ENCODE data around the gene CNKSR3. TPM values are rescaled to one million over a fixed set of nuclear protein-coding genes. Genes with fewer than 3 reads are reported as not detected.

Gene CNKSR3
- total RNA-seq, 4 donors from 2014 or later: 8.8 to 12.4 (median 11.2) TPM

GRCh38 chr6:154503658-154504057, 6.8 kb downstream of the CNKSR3 start:
- H3K4me3 ChIP-seq: no peak overlapping the region
- peaks cover 19% of the 10 kb centered on the region for H3K4me1 ChIP-seq
- no peaks in the 10 kb centered on the region for H3K36me3 ChIP-seq
- DNase-seq (ENCODE audit: low spot score in 2 of 2): no peak
- TF ChIP-seq CTCF (IDR thresholded peaks at IDR 0.05): no peak
- no peak for TF ChIP-seq POLR2A (IDR thresholded peaks at IDR 0.05)
- TF ChIP-seq EP300 (IDR thresholded peaks at IDR 0.05): no peak
- TF ChIP-seq POLR2AphosphoS5 (IDR thresholded peaks at IDR 0.05): no peak
- no peaks in the 10 kb centered on the region for H3K9me3 ChIP-seq
- no peaks in the 10 kb centered on the region for H3K27me3 ChIP-seq
- WGBS: 40% methylated on average over 5 of the region's 5 CpGs
- H3K27ac ChIP-seq: no peak overlapping the region

GRCh38 chr6:154502553-154502952, 7.9 kb downstream of the CNKSR3 start:
- WGBS: 89% methylated on average over 7 of the region's 7 CpGs
- H3K27me3 ChIP-seq: no peaks in the 10 kb centered on the region
- H3K9me3 ChIP-seq: no peaks in the 10 kb centered on the region
- TF ChIP-seq CTCF (IDR thresholded peaks at IDR 0.05) (no peak), POLR2A (IDR thresholded peaks at IDR 0.05) (no peak), EP300 (IDR thresholded peaks at IDR 0.05) (no peak), POLR2AphosphoS5 (IDR thresholded peaks at IDR 0.05) (no peak)
- H3K36me3 ChIP-seq: no peaks in the 10 kb centered on the region
- no peak overlapping the region for H3K27ac ChIP-seq
- DNase-seq (ENCODE audit: low spot score in 2 of 2): no peak
- peaks cover 8% of the 10 kb centered on the region for H3K4me1 ChIP-seq
- H3K4me3 ChIP-seq: no peak overlapping the region

- no peak for DNase-seq (ENCODE audit: low spot score in 2 of 2)
- no peaks in the 10 kb centered on the region for H3K9me3 ChIP-seq
- H3K4me3 ChIP-seq: no peak overlapping the region
- WGBS: 83% methylated on average over 4 of the region's 4 CpGs
- H3K36me3 ChIP-seq: no peaks in the 10 kb centered on the region
- H3K27ac ChIP-seq: no peak overlapping the region
- H3K4me1 ChIP-seq: peaks cover 6% of the 10 kb centered on the region
- H3K27me3 ChIP-seq: no peaks in the 10 kb centered on the region
- no peak for TF ChIP-seq CTCF (IDR thresholded peaks at IDR 0.05)
- TF ChIP-seq EP300 (IDR thresholded peaks at IDR 0.05): no peak
- no peak for TF ChIP-seq POLR2AphosphoS5 (IDR thresholded peaks at IDR 0.05)
- no peak for TF ChIP-seq POLR2A (IDR thresholded peaks at IDR 0.05)
Measured at GRCh38 chr6:154501578-154501868, 9.0 kb downstream of the CNKSR3 start.

GRCh38 chr6:154500769-154501577, 9.5 kb downstream of the CNKSR3 start:
- Histone ChIP-seq H3K9me3 (no peaks in the 10 kb centered on the region), H3K4me1 (peaks cover 6% of the 10 kb centered on the region), H3K27me3 (no peaks in the 10 kb centered on the region), H3K36me3 (no peaks in the 10 kb centered on the region), H3K27ac (no peak overlapping the region), H3K4me3 (no peak overlapping the region)
- WGBS: 74% methylated on average over 9 of the region's 9 CpGs
- DNase-seq (ENCODE audit: low spot score in 2 of 2): no peak
- TF ChIP-seq POLR2AphosphoS5 (IDR thresholded peaks at IDR 0.05): no peak
- TF ChIP-seq EP300 (IDR thresholded peaks at IDR 0.05): no peak
- peak in 1 of 2 donors; percentile 13 for TF ChIP-seq CTCF (IDR thresholded peaks at IDR 0.05)
- TF ChIP-seq POLR2A (IDR thresholded peaks at IDR 0.05): no peak

GRCh38 chr6:154499855-154500589, 10.5 kb downstream of the CNKSR3 start:
- Histone ChIP-seq H3K9me3 (no peaks in the 10 kb centered on the region), H3K36me3 (no peaks in the 10 kb centered on the region), H3K27me3 (no peaks in the 10 kb centered on the region), H3K4me3 (no peak overlapping the region), H3K27ac (no peak overlapping the region), H3K4me1 (peaks cover 7% of the 10 kb centered on the region)
- 69% methylated on average over 4 of the region's 4 CpGs for WGBS
- TF ChIP-seq CTCF (IDR thresholded peaks at IDR 0.05) (no peak), POLR2A (IDR thresholded peaks at IDR 0.05) (no peak), POLR2AphosphoS5 (IDR thresholded peaks at IDR 0.05) (no peak), EP300 (IDR thresholded peaks at IDR 0.05) (no peak)
- no peak for DNase-seq (ENCODE audit: low spot score in 2 of 2)

Data from suprapubic skin (tissue), 4 donors.